B cell (primary cell): ENCODE measurements around the gene IFI30. TPM values are rescaled to one million over a fixed set of nuclear protein-coding genes. Genes with fewer than 3 reads are reported as not detected.

Experiments
- ATAC-seq: fragments of 200-7000 bp; cut with Tn5 transposase; one replicate; pipeline ENCODE4 v1.10.0; 2021; ENCODE audit warnings: low read depth, mild to moderate bottlenecking, moderate number of reproducible peaks, moderate library complexity
- CTCF ChIA-PET: fragments of 350-600 bp; sonication (Branson Sonifier 250); formaldehyde crosslinking; loops from one replicate; lab custom pipeline; 2021; ENCODE audit warnings: antibody characterized with exemption, inconsistent platforms; lab: Charles Lee
- POLR2A ChIA-PET: fragments of 350-600 bp; sonication (Branson Sonifier 250); formaldehyde crosslinking; loops from one replicate; lab custom pipeline; 2021; ENCODE audit warnings: antibody characterized with exemption; lab: Charles Lee
- DNase-seq: peaks from one replicate; pipeline ENCODE4 v3.0.0; 2013
- H2AFZ ChIP-seq: 2 replicates; pipeline ENCODE4 v1.6.1; 2012; ENCODE audit warnings: mild to moderate bottlenecking, low read depth, low read length; ENCODE audit not compliant: insufficient read depth, poor library complexity, severe bottlenecking
- H3K27ac ChIP-seq, 2 donors: 1 replicate in 1 of 2; 2 replicates in 1 of 2; pipeline ENCODE4 v1.5.1; 2012 to 2013; ENCODE audit warnings: low read length in 2 of 2, mild to moderate bottlenecking in 2 of 2, moderate library complexity in 1 of 2
- H3K27me3 ChIP-seq, 4 experiments: fragments of 200-600 bp in 1 of 4; sonication (generic) in 1 of 4; replicated peaks in 1 of 4; 1 replicate in 2 of 4; 2 replicates in 2 of 4; pipeline versions ENCODE4 v1.6.1 to v1.7.0; 2013 to 2016; ENCODE audit warnings: low read length in 3 of 4, mild to moderate bottlenecking in 2 of 4, mixed read lengths in 1 of 4, moderate library complexity in 1 of 4; ENCODE audit not compliant: insufficient read depth in 4 of 4, control insufficient read depth in 3 of 4; ENCODE audit errors: control extremely low read depth in 1 of 4
- H3K36me3 ChIP-seq, 2 experiments: replicated peaks in 1 of 2; 1 replicate in 1 of 2; 2 replicates in 1 of 2; pipeline versions ENCODE4 v1.6.1 to v1.7.1; 2013; ENCODE audit warnings: low read length in 1 of 2; ENCODE audit not compliant: insufficient read depth in 2 of 2, control insufficient read depth in 1 of 2; ENCODE audit errors: control extremely low read depth in 1 of 2, extremely low read depth in 1 of 2
- H3K4me1 ChIP-seq, 2 donors: fragments of 200-600 bp in 1 of 2; sonication (generic) in 1 of 2; 1 replicate in 1 of 2; 2 replicates in 1 of 2; pipeline versions ENCODE4 v1.5.1 to v1.6.1; 2013 to 2017; ENCODE audit warnings: low read length in 2 of 2; ENCODE audit not compliant: control insufficient read depth in 2 of 2, insufficient read depth in 2 of 2
- H3K4me2 ChIP-seq: replicated peaks from 2 replicates; pipeline ENCODE3; 2012; ENCODE audit warnings: mild to moderate bottlenecking, low read depth, low read length; ENCODE audit not compliant: poor library complexity, severe bottlenecking
- H3K4me3 ChIP-seq, 5 experiments: fragments of 200-600 bp in 1 of 5; sonication (generic) in 1 of 5; 1 replicate in 3 of 5; 2 replicates in 2 of 5; pipeline versions ENCODE4 v1.5.1 to v1.7.0; 2011 to 2016; ENCODE audit warnings: low read length in 4 of 5, mild to moderate bottlenecking in 4 of 5, low read depth in 2 of 5, control low read depth in 1 of 5, moderate library complexity in 1 of 5; ENCODE audit not compliant: insufficient read depth in 1 of 5; ENCODE audit errors: control extremely low read depth in 1 of 5, extremely low read depth in 1 of 5
- H3K79me2 ChIP-seq: fragments of 200-600 bp; sonication (generic); one replicate; pipeline ENCODE4 v1.6.0; 2016; ENCODE audit warnings: low read length; ENCODE audit not compliant: control insufficient read depth, insufficient read depth
- H3K9ac ChIP-seq: fragments of 200-600 bp; sonication (generic); 2 replicates; pipeline ENCODE4 v1.6.1; 2017; ENCODE audit warnings: mild to moderate bottlenecking, low read length, moderate library complexity
- H3K9me3 ChIP-seq, 3 donors: one replicate each; pipeline versions ENCODE4 v1.6.1 to v1.7.1; 2013; ENCODE audit warnings: low read length in 2 of 3; ENCODE audit not compliant: control insufficient read depth in 2 of 3, insufficient read depth in 1 of 3; ENCODE audit errors: control extremely low read depth in 1 of 3
- H4K20me1 ChIP-seq: 2 replicates; pipeline ENCODE4 v1.6.0; 2012; ENCODE audit warnings: mild to moderate bottlenecking, low read length; ENCODE audit not compliant: insufficient read depth, control insufficient read depth, poor library complexity, severe bottlenecking
- H3K27ac Mint-ChIP-seq: one replicate; pipeline ENCODE4 v1.8.0; 2021; ENCODE audit warnings: mixed read lengths
- H3K27me3 Mint-ChIP-seq: one replicate; pipeline ENCODE4 v1.8.0; 2021; ENCODE audit warnings: mixed read lengths
- H3K4me1 Mint-ChIP-seq: one replicate; pipeline ENCODE4 v1.8.0; 2021; ENCODE audit warnings: mixed read lengths
- H3K4me3 Mint-ChIP-seq: one replicate; pipeline ENCODE4 v1.8.0; 2021; ENCODE audit warnings: mixed read lengths
- H3K9me3 Mint-ChIP-seq: one replicate; pipeline ENCODE4 v1.8.0; 2022; ENCODE audit warnings: mixed read lengths; ENCODE audit not compliant: insufficient read depth
- CTCF ChIP-seq: fragments of 200-600 bp; IDR thresholded peaks from one replicate; pipeline ENCODE4 v1.8.0; 2022; ENCODE audit warnings: antibody characterized with exemption, mild to moderate bottlenecking
- EZH2 ChIP-seq: IDR thresholded peaks from 2 replicates; pipeline ENCODE4 v1.6.1; 2012; ENCODE audit warnings: borderline replicate concordance, low read depth, mild to moderate bottlenecking, moderate library complexity, low read length; ENCODE audit not compliant: insufficient read depth, poor library complexity, severe bottlenecking
- WGBS: methylation state at CpG from one replicate; pipeline ENCODE4 v1.1.5; 2013; ENCODE audit warnings: missing lambda C conversion rate; ENCODE audit not compliant: insufficient coverage; 5-methylcytosine and 5-hydroxymethylcytosine counted together
- intact Hi-C: fragments of 100-400 bp; cut with micrococcal nuclease; formaldehyde crosslinking; loops from one replicate; pipeline ENCODE4 v1.10.0; 2022
- polyA plus RNA-seq: library from polyadenylated mRNA; depleted of rRNA; stranded (reverse); fragments of >200 nt; gene quantifications from 2 replicates; pipeline ENCODE4 v1.2.3, GENCODE V29; 2012
- total RNA-seq, 2 donors: library from RNA; stranded (reverse); fragments of 120-200 nt in 1 of 2; gene quantifications; 1 replicate in 1 of 2; 2 replicates in 1 of 2; pipeline versions ENCODE4 v1.2.3 to v1.2.4, GENCODE V29; 2013 to 2022

IFI30 gene
- total and polyA plus RNA-seq, 2 donors (not counting 1 experiment from before 2014, with no cell fraction given): 171 to 222 TPM

- TF ChIP-seq CTCF (no peak), EZH2 (no peak)
- POLR2A ChIA-PET: interaction anchor here (0.7 kb wide), 1 partner anchor 8 kb away, joined by 4 read pairs; no protein-coding TSS in a partner anchor
- no peak for ATAC-seq
Observed at GRCh38 chr19:18197306-18197705, 23.7 kb downstream of the IFI30 start.

GRCh38 chr19:18197941-18198340, 24.3 kb downstream of the IFI30 start:
- H3K27ac Mint-ChIP-seq: no peak overlapping the region
- intact Hi-C loops: loop anchor here (10.0 kb wide), 1 partner anchor 443 kb away; the partner anchor contains the start of gene FCHO1
- DNase-seq: no peak
- TF ChIP-seq CTCF (no peak), EZH2 (no peak)
- H3K4me1 Mint-ChIP-seq: peaks cover 27% of the 10 kb centered on the region
- no peak overlapping the region for H3K4me3 Mint-ChIP-seq
- POLR2A ChIA-PET: interaction anchor here (0.5 to 0.7 kb wide), 2 partner anchors 26 to 145 kb away, joined by 4 to 9 read pairs; no protein-coding TSS in a partner anchor
- H3K27me3 Mint-ChIP-seq: no peaks in the 10 kb centered on the region
- CTCF ChIA-PET: interaction anchor here (1.1 to 2.4 kb wide), 4 partner anchors 13 to 221 kb away, joined by 3 to 5 read pairs (median 4); partner anchors contain the start of gene SSBP4
- Histone ChIP-seq H3K27me3 (no peaks in the 10 kb centered on the region), H3K9ac (no peak overlapping the region), H3K9me3 (no peaks in the 10 kb centered on the region), H4K20me1 (no peaks in the 10 kb centered on the region), H3K4me2 (no peak overlapping the region), H2AFZ (no peak overlapping the region), H3K79me2 (peaks cover 21% of the 10 kb centered on the region), H3K4me3 (no peak overlapping the region), H3K36me3 (peaks cover 0 to 30% of the 10 kb centered on the region in 2 experiments), H3K4me1 (peaks cover 20 to 28% of the 10 kb centered on the region in 2 donors), H3K27ac (no peak overlapping the region)
- 93% methylated on average over 6 of the region's 6 CpGs for WGBS
- no peaks in the 10 kb centered on the region for H3K9me3 Mint-ChIP-seq
- ATAC-seq: no peak

More at GRCh38 chr19:18197306-18197705, 23.7 kb downstream of the IFI30 start:
- no peak for DNase-seq
- peaks cover 0 to 30% of the 10 kb centered on the region in 2 experiments for H3K36me3 ChIP-seq
- H2AFZ ChIP-seq: no peak overlapping the region
- H3K9me3 ChIP-seq: no peaks in the 10 kb centered on the region
- Mint-ChIP-seq H3K4me3 (no peak overlapping the region), H3K27me3 (no peaks in the 10 kb centered on the region), H3K27ac (peak overlapping the region; percentile 6), H3K9me3 (no peaks in the 10 kb centered on the region), H3K4me1 (peaks cover 25% of the 10 kb centered on the region)
- H3K4me2 ChIP-seq: no peak overlapping the region
- 97% methylated on average over 18 of the region's 18 CpGs for WGBS
- intact Hi-C loops: loop anchor here (10.0 kb wide), 1 partner anchor 443 kb away; the partner anchor contains the start of gene FCHO1
- H3K27ac ChIP-seq: no peak overlapping the region
- CTCF ChIA-PET: interaction anchor here (1.1 to 2.4 kb wide), 3 partner anchors 13 to 222 kb away, joined by 3 to 5 read pairs (median 4); partner anchors contain the start of gene SSBP4
- H4K20me1 ChIP-seq: no peaks in the 10 kb centered on the region
- H3K4me3 ChIP-seq: no peak overlapping the region
- H3K27me3 ChIP-seq: no peaks in the 10 kb centered on the region
- peaks cover 15% of the 10 kb centered on the region for H3K79me2 ChIP-seq
- no peak overlapping the region for H3K9ac ChIP-seq
- H3K4me1 ChIP-seq: peaks cover 16 to 22% of the 10 kb centered on the region in 2 donors
